Measurements from ENCODE around the gene MRPL14.

MRPL14 gene

DNA sequence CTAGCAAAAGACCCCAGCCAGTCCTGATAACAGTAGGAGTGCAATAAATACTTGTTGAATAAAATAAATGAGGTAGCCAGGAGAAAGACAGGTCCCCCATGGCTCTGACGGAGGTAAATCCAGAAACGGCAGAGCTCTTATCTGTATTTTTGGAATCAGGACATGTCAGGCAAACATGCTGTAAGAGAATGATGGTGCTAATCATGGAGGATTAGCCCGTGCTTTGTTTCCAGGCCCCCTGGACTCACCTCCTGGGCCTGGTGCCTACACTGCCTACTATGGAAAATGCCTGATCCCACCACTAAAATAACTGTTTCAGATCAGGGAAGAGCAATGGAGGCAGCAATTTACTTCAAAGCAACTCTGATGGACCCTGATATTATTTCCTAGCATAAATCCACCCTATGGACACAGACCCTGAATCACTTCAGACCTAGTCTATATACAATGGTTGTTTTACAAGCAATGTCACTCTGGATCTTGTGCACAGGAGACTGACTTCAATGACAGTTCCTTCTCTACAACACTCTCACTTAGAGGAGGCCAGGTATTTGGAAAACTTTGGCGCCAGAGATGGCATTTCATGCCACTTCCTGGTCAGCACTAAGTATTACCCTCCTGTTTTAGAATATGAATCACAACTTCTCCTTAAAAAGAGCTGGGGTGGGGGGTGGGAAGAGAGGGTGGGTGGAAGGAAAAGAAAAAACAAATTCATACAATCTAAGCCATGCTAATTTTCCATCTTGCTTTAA, 6.4 kb downstream of the MRPL14 start:
- no peak for DNase-seq

DNA sequence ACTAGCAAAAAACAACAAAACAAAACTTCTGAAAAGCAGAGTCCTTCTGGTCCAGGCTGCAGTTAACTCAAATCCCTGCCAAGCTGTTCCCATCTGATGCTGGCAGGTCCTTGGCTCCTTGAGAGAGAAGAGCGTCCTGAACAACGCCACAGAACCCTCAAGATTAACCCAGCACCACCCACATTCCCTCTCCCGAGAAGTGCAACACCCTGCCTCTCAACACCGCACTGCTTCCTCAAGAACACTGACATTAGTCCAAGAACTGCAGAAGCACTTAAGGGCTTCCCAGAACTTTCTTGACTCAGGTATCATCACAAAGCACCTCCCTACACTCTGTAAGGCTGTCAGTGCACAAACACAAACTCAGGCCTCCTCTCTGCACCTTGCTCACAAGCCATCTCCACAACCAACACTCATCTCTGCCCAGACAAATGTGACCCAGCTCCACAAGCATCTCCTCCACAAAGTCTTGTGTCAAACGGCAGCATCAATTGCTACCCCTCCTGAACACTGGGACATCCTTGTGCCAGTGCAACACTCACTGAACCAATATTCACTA, 7.5 kb downstream of the MRPL14 start:
- no peak for DNase-seq

DNA sequence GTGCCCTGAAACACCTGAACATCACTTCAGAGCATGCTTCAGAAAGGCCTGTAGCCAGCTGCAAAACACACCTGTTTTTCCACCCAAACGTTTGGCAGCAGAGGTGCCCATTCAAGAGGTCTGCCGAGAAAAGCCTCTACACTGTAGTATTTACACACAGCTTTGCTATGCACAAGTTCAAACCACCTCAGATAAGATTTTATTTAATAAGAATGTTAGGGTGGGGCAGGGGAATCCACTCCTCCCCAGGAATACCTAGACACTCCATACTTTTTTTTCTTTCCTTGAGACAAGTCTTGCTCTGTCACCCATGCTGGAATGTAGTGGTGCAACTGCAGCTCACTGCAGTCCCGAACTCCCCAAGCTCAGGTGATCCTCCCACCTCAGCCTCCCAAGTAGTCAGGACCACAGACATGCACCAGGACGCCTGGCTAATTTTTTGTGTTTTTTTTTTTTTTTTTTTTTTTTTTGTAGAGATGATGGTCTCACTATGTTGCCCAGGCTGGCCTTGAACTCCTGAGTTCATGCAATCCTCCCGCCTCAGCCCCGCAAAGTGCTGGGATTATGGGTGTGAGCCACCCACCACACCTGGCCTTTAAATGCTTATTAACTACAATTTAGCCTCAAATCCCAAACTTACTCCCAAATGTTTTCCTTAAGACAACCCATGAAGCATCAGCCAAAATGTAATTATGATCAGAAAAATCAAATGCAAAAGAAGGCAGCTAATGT, 9.7 kb downstream of the MRPL14 start:
- DNase-seq: no peak

DNA sequence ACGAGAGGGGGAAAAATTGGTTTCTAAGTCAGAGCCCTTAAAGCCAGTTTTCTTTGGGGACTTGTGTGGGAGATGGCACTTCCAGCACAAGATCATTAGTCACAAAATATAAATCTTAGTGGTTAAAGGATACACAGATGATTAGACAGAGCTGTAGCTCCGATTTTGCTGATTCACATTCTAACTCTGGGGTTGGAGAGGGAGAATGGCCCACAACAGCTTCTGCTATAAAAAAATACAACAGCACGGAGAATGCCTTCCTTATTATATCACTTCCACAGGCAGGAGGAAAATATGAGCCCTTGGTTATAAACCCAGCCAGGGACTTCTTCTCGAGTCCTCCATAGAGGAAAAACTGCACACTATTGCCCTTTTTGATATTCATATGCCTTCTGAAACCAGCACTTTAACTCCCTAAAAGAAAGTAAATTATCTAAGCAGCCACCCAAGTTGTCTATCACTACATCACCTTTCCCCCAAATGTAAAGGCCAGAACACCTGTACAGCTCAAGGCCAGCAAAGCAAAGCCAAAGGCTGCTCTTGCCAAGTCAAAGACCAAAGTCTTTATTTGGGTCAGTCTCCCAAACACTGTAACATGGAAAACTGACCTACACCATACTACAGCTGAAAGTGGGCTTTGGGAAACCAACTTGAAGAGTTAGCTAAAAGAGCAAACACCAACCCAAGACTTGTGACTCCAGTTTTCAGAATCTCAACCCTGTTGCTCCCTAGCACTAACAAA, 10.4 kb downstream of the MRPL14 start:
- no peak for DNase-seq

DNA sequence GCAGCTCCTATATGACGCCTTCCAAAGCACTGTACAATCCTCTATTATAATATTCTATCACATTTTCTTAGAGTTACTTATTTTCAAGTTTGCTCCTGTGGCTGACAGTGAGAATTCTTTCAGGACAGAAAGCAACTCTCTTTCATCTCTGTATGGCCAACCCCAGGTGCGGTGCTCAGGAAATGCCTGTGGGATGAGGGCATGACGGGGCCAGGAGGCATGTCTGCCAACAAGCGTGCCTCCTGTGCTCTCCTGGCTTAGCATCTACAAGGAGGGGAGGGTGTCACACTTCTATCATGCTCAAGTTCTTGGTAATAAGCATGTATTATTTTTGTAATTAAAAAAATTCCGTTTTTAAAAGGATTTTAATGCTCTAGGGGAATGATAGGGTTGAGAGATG, 11.4 kb downstream of the MRPL14 start:
- DNase-seq: no peak

DNA sequence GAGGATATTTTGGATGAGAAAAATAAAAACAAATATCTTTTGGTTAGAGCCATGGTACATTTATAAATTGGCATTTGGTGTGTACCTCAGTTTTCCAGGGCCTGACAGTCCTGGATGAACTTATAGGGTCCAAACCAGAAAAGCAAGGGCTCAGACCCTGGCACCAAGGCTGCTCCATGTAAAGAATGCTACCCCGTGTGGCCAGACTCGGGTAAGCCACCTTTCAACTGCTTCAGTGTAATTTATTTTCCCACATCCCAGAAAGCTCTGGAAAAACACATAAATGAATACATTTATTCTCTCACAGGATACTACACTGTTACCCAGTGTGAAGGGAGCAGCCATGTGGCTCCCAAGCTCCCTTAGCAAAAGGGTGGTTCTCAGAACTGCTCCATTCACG, 13.8 kb downstream of the MRPL14 start:
- no peak for DNase-seq

DNA sequence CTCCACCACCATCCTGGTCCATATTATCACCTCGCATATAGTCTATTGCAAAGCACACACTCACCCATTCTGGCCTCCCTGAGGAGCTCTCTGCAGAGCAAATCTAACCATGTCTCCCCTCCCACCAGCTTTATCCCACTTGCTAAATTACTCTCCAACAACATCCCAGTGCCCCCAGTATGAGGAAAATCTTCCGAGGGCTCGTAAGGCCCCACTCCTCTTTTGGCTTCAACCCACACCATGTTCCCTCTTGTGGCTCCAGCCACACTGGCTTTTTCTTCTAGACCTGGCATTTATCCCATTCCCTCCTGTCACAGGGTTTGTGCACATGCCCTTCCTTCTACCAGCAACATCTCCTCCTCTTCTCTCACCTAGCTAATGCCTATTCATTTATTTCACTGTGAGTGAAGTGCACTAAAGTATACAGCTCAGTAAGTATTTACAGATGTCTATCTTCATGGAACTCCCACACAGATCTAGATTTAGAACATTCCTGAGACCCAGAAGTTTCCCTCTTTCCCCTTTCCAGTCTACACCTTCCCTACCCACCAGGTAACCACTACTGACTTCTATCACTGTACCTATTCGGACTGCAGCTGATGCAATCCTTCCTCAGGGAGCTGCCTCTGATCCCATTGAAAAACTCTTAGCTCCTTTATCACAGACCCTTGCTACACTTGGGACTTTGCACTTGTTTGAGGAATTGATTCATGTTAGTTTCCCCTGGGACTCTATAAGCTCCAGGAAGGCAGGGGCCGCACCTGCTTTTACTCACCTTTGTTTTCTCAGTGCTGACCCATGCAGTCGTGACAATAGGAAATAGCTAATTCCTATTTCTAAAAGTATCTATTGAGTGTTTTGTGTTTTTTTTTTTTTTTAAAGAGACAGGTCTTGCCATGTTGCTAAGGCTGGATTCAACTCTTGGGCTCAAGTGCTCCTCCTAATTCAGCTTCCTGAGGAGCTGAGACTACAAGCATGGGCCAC, 15.5 kb downstream of the MRPL14 start:
- no peak for DNase-seq

DNA sequence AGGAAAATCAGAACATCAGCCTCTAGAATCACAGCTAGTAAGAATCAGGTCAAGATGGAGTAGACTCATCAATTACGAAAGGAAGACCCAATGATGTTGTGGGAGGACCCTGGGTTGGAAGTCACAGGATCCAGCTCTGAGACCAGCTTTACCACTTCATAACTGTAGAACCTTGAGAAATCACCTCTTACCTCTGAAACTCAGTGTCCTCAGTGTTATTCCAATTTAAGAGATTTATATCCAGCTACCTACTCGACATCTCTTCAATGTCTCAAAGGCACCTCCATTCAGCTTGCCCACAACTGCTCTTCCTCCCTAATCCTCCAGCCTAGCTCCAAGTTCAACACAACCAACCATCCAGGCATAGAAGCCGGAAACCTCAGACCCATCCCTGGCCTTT, 16.3 kb downstream of the MRPL14 start:
- no peak for DNase-seq

DNA sequence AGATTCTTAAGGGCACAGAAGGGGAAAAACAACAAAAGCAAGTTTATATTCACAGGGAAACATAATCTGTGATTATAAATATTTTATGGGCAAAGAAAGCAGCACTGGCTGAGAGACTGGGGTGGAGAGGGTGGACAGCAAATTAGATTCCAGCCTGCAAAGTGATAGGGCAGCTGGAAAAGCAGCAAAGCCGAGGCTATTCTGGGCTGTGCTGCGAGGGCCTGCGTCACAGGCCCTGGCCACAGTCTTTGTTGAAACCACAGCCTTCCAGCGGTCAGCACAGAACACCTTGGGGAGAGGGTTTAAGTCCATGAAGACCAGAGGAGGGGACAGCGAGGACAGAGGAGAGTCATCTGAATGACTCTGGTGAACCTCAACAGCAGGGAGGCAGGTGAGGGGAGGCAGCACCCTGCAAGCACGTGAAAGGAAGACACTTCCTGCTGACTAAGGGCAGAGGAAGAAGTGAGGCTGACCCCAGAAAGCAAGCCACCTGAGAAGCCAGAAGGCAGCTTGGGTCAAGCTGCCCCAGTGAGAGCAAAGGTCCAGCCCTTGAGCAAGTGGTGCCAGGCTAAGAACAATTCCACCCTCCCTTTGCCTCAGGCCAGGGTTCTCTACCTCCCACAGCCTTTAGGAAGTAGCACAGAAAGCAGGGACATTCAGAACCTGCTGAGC, 17.1 kb downstream of the MRPL14 start:
- no peak for DNase-seq

DNA sequence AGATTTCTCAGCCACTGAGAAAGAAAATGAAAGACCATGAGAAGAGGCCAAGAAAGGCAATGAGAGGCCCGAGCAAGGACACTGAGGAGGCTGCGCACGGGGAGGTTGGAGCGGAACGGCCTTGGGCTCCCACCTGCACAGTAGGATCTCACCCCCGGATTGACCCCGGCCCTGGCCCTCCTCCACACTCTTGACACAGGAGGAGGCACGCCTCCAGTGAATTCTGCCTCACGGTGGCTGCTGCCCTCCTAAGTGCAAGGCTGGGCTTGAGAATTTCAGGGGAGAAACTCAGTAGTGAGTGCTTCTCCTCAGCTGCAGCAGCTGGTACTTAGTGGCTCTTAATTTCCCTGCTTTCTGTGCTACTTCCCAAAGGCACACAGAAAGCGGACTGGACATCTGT, 18.0 kb downstream of the MRPL14 start:
- DNase-seq: no peak

DNA sequence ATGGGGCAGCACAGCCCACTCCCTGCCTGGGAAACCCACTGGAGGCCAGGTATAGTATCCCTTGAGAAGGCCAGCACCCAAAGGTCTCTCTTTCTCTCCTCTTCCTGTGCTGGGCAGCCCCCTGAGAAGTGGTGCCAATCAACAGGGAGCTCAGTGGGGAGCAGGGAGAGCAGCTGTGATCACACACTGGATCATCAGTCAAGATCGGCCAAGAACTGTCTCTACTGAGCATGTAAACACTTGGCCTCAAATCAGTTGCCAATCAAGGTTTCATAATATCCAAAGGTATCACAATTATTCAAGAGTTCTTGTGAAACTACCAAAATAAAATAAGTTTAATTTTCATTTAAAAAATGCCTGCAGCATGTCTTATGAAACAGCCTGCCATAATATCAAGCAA, 18.8 kb downstream of the MRPL14 start:
- no peak for DNase-seq

DNA sequence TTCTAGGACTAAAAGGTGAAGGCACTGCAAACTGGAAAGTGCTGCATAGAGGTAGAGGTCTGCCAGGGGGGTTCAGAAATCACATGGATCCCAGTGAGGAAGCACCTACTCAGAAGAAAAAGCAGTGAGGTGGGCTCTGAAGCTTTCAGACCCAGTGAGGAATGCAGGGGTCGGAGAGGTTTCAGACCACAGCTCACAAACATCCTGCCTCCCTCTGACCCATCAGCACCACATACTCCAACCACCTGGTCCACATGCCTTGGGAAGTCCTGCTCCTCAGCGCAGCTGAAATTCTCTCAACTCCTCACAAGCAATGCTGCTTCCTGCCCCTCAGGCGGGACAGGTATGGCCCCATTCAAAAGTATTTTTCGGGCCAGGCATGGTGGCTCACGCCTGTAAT, 20.2 kb downstream of the MRPL14 start:
- DNase-seq: no peak

DNA sequence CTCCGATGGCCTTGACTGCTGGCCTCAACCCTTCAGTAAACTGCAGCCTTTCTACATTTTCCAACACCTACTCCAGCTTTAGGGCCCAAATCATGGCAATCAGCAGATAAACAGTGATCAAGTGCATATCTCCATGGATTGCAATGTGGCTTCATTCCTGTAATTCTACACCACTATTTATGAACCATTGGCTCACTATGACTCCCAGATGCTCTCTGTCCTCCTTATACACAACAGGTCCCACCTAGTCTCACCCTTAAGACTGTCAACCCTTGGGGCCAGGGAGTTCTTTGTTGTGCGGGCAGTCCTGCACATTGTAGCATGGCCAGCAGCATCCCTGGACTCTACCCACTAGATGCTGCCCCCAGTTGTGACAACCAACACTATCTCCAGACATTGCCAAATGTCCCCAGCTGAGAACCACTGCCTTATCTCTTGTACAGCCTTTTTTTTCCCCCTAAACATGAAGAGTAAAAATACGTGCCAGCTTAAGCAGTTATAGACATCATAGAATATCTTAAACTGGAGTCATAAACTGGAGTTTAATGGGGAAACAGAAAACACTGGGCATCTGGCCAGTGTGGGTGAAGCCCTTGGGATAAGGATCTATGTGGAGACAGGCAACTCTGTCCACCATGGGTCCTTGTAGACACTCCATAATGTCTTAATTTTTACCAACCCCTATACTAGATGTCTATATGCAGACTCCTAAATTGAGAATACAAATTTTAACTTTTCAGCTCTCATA, 21.1 kb downstream of the MRPL14 start:
- no peak for DNase-seq

DNA sequence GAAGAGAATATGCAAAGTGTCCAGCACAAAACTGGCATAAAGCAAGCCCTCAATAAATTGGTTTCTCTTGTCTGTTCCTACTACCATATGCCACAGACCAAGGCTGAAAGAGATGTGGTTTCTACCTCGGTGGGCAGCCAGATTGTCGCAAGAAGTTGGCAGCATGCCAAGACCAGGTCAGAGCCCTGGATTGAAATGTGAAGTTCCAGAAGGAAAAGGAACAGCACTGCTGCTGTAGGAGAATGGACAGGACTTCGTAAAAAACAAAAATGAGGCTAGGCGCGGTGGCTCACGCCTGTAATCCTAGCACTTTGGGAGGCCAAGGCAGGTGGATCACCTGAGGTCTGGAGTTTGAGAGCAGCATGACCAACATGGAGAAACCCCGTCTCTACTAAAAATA, 22.1 kb downstream of the MRPL14 start:
- no peak for DNase-seq

DNA sequence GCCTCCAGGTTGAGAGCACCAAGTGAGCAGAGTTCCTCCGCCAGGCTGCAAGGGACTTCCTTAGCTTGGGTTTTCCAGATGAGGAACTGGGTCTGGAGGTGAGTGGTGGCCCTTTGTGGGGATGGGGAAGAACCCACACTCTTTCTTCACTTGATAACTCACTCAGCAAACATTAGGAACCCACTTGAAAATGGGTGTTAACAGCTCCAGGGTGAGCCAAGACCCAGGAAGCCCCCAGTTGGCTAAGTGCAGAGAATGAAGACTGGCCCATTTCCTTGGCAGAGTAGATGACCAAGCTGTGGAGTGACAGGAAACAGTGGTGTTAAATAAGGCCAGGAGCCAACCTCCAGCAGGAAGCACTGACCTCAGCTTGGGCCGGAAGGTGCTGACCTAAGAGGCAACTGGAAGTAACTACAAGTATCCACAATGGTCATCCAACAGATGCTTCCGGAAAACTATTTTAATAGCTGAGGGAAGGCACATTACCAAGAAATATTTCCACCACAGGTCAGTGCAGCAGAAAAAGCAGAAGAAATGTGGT, 22.7 kb downstream of the MRPL14 start:
- no peak for DNase-seq

DNA sequence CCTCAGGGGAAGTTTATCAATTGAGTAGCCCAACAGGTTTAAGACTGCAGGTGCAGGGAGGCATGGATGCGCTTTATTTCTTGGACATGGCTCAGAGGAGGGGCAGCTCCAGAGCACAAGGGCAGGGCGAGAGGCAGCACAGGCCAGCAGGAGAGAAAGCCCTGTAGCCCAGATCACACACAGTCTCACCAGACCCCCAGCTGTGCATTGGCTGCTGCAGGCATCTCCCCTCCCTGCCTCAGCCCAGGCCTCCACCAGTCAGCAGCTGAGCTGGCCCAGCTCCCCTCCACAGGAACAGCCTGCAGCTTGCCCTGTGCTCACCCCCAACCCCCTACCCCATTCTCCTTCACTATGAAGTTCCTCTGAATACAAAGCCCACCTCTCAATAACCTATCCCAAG, 24.7 kb downstream of the MRPL14 start:
- DNase-seq: no peak

DNA sequence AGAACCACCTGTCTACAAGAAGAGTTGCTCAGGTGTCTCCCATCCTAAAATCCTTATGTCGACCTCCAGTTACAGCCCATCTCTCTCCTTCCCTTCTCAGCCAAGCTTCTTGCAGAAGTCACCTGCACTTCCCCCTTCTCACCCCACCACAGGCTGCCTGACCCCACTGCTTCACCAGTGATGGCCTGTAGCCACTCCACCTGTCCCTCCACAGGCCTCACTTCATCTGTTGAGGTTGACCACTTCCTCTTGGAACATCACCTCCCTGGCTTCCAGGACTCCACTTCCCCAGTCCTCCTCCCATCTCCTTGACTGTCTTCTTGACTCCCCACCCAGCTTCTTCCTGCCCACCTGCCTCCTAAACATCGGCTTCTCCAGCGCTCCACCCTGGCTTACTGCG, 25.4 kb downstream of the MRPL14 start:
- no peak for DNase-seq

DNA sequence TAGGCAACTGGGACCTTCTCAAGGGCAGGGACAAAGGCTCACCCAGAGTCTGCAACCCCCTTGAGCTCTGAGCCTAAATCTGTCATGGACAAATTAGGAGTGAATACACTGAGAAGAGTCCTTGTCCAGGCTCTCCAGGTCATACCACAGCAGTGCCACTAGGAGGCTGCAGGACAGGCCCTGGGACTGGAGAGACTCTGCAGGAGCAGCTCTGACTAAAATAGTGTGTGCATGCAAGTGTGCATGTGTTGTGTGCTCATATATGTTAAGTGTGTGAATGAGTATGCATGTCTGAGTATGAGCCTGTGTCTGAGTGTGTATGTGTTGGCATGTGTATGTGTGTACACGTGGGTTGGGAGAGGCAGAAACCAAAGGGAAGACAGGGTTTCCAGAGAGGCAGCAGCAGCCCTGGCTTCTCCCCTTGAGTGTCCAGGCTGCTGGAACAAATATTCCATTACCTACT, 27.1 kb downstream of the MRPL14 start:
- no peak for DNase-seq

DNA sequence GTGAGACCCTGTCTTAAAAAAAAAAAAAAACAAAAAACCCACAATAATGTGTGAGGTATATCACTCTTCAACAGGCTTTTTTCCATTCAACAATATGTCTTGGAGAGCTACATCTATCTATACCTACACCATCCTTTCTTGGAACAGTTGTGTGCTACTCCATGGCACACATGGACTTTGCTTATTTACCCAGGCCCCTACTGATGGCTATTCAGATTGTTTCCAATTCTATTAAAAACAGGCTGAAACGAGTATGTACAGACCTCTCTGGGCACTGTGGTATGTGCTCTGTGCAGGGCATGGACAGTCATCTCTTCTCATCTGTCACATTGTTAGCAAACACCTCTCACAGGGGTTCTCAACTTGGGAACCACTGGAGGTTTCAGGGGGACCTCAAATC, 28.1 kb downstream of the MRPL14 start:
- DNase-seq: no peak

DNA sequence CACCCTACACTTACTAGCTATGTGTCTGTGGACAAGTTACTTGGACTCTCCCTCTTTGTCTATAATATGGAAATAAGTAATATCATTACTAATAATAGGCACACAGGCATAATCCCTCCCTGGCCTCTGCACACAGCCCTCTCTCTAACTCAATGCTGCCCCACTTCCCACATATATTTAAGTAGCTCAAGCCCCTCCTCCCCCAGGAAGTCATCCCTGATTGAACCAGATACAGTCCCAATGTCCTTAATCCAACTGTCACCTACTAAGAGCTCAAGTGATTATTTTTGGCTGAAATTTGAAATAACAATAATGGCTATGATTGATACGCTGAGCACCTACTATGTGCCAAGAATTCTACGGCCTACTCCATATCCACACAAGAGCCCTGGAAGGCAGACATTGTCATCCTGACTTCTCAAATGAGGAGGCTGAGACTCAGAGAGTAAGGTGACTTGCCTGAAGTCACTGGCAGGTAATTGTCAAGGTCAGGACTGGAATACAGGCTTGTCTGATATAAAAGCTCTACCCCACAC, 29.4 kb downstream of the MRPL14 start:
- DNase-seq: no peak

All from activated CD4-positive, alpha-beta T cell treated with anti-CD3 and anti-CD28 coated beads for 4 hours (primary cell).